Trophoblast cell (in vitro differentiated cells and primary cell): ENCODE measurements around the gene CKMT2.
"Not testable (repeated sequence)": the region's sequence is repeated elsewhere in the genome, so short reads cannot be mapped to it uniquely, and the experiment has no call there.

ENCODE experiments used
- DNase-seq, 2 donors: peaks; one replicate each; pipeline ENCODE4 v3.0.0-alpha.2; 2016
- H2AFZ ChIP-seq: 2 replicates; pipeline ENCODE4 v1.6.1; 2013; ENCODE audit warnings: low read length, moderate library complexity, mild to moderate bottlenecking; ENCODE audit not compliant: insufficient read depth, poor library complexity
- H2AK5ac ChIP-seq: 2 replicates; pipeline ENCODE4 v1.6.1; 2013; ENCODE audit warnings: mild to moderate bottlenecking, low read length
- H2BK120ac ChIP-seq: 2 replicates; pipeline ENCODE4 v1.6.1; 2013; ENCODE audit warnings: low read length, mild to moderate bottlenecking, moderate library complexity; ENCODE audit not compliant: insufficient read depth, poor library complexity
- H2BK12ac ChIP-seq: 2 replicates; pipeline ENCODE4 v1.6.1; 2013; ENCODE audit warnings: mild to moderate bottlenecking, low read length, moderate library complexity
- H2BK5ac ChIP-seq: 2 replicates; pipeline ENCODE4 v1.6.1; 2013; ENCODE audit warnings: low read length, low read depth, moderate library complexity, mild to moderate bottlenecking; ENCODE audit not compliant: poor library complexity
- H3K14ac ChIP-seq: 2 replicates; pipeline ENCODE4 v1.6.1; 2013; ENCODE audit warnings: mild to moderate bottlenecking, low read length
- H3K18ac ChIP-seq: 2 replicates; pipeline ENCODE4 v1.6.1; 2013; ENCODE audit warnings: mild to moderate bottlenecking, low read length
- H3K23ac ChIP-seq: 2 replicates; pipeline ENCODE4 v1.6.1; 2013; ENCODE audit warnings: low read length
- H3K27ac ChIP-seq: 2 replicates; pipeline ENCODE4 v1.5.1; 2013; ENCODE audit warnings: low read depth, mild to moderate bottlenecking, inconsistent platforms, low read length, moderate library complexity
- H3K27me3 ChIP-seq: 2 replicates; pipeline ENCODE4 v1.6.1; 2013; ENCODE audit warnings: inconsistent platforms, mild to moderate bottlenecking, low read length, moderate library complexity; ENCODE audit not compliant: insufficient read depth
- H3K36me3 ChIP-seq, 2 experiments: 1 replicate in 1 of 2; 2 replicates in 1 of 2; pipeline ENCODE4 v1.6.1; 2013; ENCODE audit warnings: low read length in 2 of 2, mild to moderate bottlenecking in 2 of 2, moderate library complexity in 1 of 2; ENCODE audit not compliant: insufficient read depth in 2 of 2, control insufficient read depth in 1 of 2
- H3K4ac ChIP-seq: 2 replicates; pipeline ENCODE4 v1.6.1; 2013; ENCODE audit warnings: low read depth, mild to moderate bottlenecking, low read length, moderate library complexity
- H3K4me1 ChIP-seq, 2 experiments: 1 replicate in 1 of 2; 2 replicates in 1 of 2; pipeline ENCODE4 v1.6.1; 2013; ENCODE audit warnings: low read length in 2 of 2, mild to moderate bottlenecking in 2 of 2, moderate library complexity in 1 of 2; ENCODE audit not compliant: insufficient read depth in 2 of 2, control insufficient read depth in 1 of 2
- H3K4me2 ChIP-seq: 2 replicates; pipeline ENCODE4 v1.6.1; 2013; ENCODE audit warnings: inconsistent platforms, mild to moderate bottlenecking, low read length, moderate library complexity
- H3K4me3 ChIP-seq: 2 replicates; pipeline ENCODE4 v1.5.1; 2013; ENCODE audit warnings: mild to moderate bottlenecking, low read depth, low read length, inconsistent platforms
- H3K79me1 ChIP-seq: one replicate; pipeline ENCODE4 v1.6.1; 2013; ENCODE audit warnings: low read length
- H3K79me2 ChIP-seq: 2 replicates; pipeline ENCODE4 v1.6.1; 2013; ENCODE audit warnings: low read length, mild to moderate bottlenecking; ENCODE audit not compliant: control insufficient read depth, insufficient read depth, poor library complexity
- H3K9ac ChIP-seq: 2 replicates; pipeline ENCODE4 v1.6.1; 2013; ENCODE audit warnings: mild to moderate bottlenecking, low read length
- H3K9me3 ChIP-seq: 2 replicates; pipeline ENCODE4 v1.6.1; 2013; ENCODE audit warnings: low read depth, mild to moderate bottlenecking, control low read depth, inconsistent platforms, low read length; ENCODE audit not compliant: insufficient read depth
- H4K12ac ChIP-seq: 2 replicates; pipeline ENCODE4 v1.6.1; 2013; ENCODE audit warnings: low read depth, mild to moderate bottlenecking, low read length, moderate library complexity
- H4K8ac ChIP-seq: 2 replicates; pipeline ENCODE4 v1.6.1; 2013; ENCODE audit warnings: low read depth, mild to moderate bottlenecking, low read length, moderate library complexity
- H4K91ac ChIP-seq: one replicate; pipeline ENCODE4 v1.6.1; 2013; ENCODE audit warnings: low read depth, mild to moderate bottlenecking, low read length, moderate library complexity
- WGBS: extraction: QIAGEN DNeasy Blood & Tissue Kit; methylation state at CpG from one replicate; pipeline ENCODE4 v1.1.7; 2013; ENCODE audit warnings: missing lambda C conversion rate; ENCODE audit not compliant: insufficient read length, insufficient coverage; ENCODE audit errors: extremely low coverage; 5-methylcytosine and 5-hydroxymethylcytosine counted together

The CKMT2 gene

DNA sequence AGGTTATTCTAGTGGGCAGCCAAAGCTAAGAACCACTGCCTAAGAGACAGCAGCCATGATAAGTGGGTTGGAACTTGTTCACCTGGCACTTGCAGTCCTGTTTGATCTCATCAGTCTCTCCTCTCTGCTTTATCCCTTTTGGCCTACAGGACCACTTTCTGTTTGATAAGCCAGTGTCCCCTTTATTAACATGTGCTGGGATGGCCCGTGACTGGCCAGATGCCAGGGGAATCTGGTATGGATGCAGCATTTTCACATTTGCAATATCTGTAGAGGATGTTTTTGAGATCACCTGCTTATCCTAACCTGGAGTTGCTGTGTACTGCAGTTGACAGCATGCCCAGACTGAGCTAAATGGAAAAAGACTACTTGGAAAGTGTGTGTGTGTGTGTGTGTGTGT lies 23.6 kb downstream of the CKMT2 start:
- Histone ChIP-seq H3K4ac (no peak overlapping the region), H3K18ac (no peak overlapping the region), H3K4me1 (no peaks in the 10 kb centered on the region), H3K79me1 (no peaks in the 10 kb centered on the region), H3K9ac (no peak overlapping the region), H3K23ac (no peak overlapping the region), H4K8ac (no peak overlapping the region), H4K12ac (no peak overlapping the region), H3K14ac (no peak overlapping the region), H2BK5ac (no peak overlapping the region), H3K9me3 (peaks cover 2% of the 10 kb centered on the region), H3K4me2 (no peak overlapping the region), H3K79me2 (no peaks in the 10 kb centered on the region), H3K27me3 (no peaks in the 10 kb centered on the region), H2AK5ac (no peak overlapping the region), H2BK120ac (no peak overlapping the region), H3K4me3 (no peak overlapping the region), H3K36me3 (peaks cover 10 to 18% of the 10 kb centered on the region in 2 experiments), H2AFZ (no peak overlapping the region), H4K91ac (no peak overlapping the region), H2BK12ac (no peak overlapping the region), H3K27ac (no peak overlapping the region)
- no peak for DNase-seq
- WGBS = no CpG with 5 or more reads among the region's 1 CpG

DNA sequence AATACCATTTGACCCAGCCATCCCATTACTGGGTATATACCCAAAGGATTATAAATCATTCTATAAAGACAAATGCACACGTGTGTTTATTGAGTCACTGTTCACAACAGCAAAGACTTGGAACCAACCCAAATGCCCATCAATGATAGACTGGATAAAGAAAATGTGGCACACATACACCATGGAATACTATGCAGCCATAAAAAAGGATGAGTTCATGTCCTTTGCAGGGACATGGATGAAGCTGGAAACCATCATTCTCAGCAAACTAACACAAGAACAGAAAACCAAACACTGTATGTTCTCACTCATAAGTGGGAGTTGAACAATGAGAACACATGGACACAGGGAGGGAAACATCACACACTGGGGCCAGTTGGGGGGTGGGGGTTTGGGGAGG lies 29.7 kb downstream of the CKMT2 start:
- not testable (repeated sequence) for H3K79me1 ChIP-seq, H2AFZ ChIP-seq, H3K14ac ChIP-seq, H3K27me3 ChIP-seq, H3K4me2 ChIP-seq, DNase-seq, H4K12ac ChIP-seq, H2BK5ac ChIP-seq, H2BK12ac ChIP-seq, H2AK5ac ChIP-seq, H3K9me3 ChIP-seq, H3K79me2 ChIP-seq, H3K27ac ChIP-seq, H2BK120ac ChIP-seq, H3K9ac ChIP-seq, H4K91ac ChIP-seq, H3K4me3 ChIP-seq, H4K8ac ChIP-seq, H3K4me1 ChIP-seq, H3K23ac ChIP-seq, H3K18ac ChIP-seq, H3K4ac ChIP-seq, H3K36me3 ChIP-seq
- WGBS = no CpG with 5 or more reads among the region's 1 CpG

GRCh38 chr5:81265101-81265500 lies 32.0 kb downstream of the CKMT2 start:
- Histone ChIP-seq H2BK120ac (no peak overlapping the region), H3K4me3 (no peak overlapping the region), H4K8ac (no peak overlapping the region), H4K91ac (no peak overlapping the region), H3K23ac (no peak overlapping the region), H3K27ac (no peak overlapping the region), H3K36me3 (peaks cover 0 to 1% of the 10 kb centered on the region in 2 experiments), H3K14ac (no peak overlapping the region), H3K9ac (no peak overlapping the region), H3K4ac (no peak overlapping the region), H3K4me1 (peaks cover 8 to 11% of the 10 kb centered on the region in 2 experiments), H3K4me2 (no peak overlapping the region), H4K12ac (no peak overlapping the region), H2AK5ac (no peak overlapping the region), H3K79me1 (peaks cover 3% of the 10 kb centered on the region), H3K18ac (no peak overlapping the region), H3K9me3 (peaks cover 1% of the 10 kb centered on the region), H2AFZ (no peak overlapping the region), H2BK5ac (no peak overlapping the region), H3K79me2 (peaks cover 2% of the 10 kb centered on the region), H3K27me3 (no peaks in the 10 kb centered on the region), H2BK12ac (no peak overlapping the region)
- no peak for DNase-seq

DNA sequence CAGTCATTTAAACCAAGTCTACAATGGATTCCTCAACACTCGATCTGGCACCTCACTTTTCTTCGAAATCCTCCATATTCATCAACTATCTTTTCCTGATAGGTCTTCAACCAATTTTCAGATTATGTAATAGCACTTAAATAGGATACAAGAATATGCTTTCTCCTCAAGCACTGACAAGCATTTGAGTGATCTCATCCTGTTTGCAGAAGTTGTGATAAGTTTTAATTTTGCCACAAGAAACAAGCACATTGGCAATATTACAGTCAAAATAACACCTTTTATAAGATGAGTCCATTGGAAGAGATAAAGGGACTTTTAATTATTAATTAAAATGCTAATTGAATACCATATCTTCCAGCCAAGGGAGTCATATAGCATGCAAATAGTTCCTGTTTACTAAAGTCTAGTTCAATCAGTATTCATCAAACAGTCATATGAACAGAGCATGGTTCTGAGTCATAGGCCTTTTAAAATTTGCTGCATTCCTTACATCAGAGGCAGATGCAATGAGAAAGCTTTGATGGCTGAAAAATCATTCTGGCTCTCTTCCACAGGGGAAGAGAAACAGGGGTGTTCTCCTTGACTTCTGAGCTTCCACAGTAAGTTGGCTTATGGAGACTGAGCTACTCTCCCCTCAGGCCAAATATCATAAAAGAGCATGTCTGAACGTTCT lies 35.5 kb downstream of the CKMT2 start:
- Histone ChIP-seq H3K14ac (peak overlapping the region; percentile 66), H3K18ac (no peak overlapping the region), H4K8ac (no peak overlapping the region), H3K9ac (no peak overlapping the region), H2AK5ac (no peak overlapping the region), H4K91ac (peak overlapping the region; percentile 28), H3K4me2 (no peak overlapping the region), H3K4me3 (no peak overlapping the region), H3K79me2 (peaks cover 2% of the 10 kb centered on the region), H3K9me3 (no peaks in the 10 kb centered on the region), H3K79me1 (peaks cover 3% of the 10 kb centered on the region), H2AFZ (no peak overlapping the region), H3K4me1 (peaks cover 9 to 16% of the 10 kb centered on the region in 2 experiments), H3K27me3 (no peaks in the 10 kb centered on the region), H2BK12ac (peak overlapping the region; percentile 24), H3K27ac (peak overlapping the region; percentile 60), H4K12ac (no peak overlapping the region), H3K36me3 (peaks cover 0 to 1% of the 10 kb centered on the region in 2 experiments), H2BK120ac (no peak overlapping the region), H3K4ac (peak overlapping the region; percentile 10), H2BK5ac (peak overlapping the region; percentile 56), H3K23ac (no peak overlapping the region)
- WGBS = 93% methylated on average over 2 of the region's 3 CpGs
- DNase-seq = peak in 1 of 2 donors; percentile 38
